AML-193 (cell line): ENCODE results near the gene OR2AP1.
"Not testable (repeated sequence)": the region's sequence is repeated elsewhere in the genome, so short reads cannot be mapped to it uniquely, and the experiment has no call there.

Source experiments
- DNase-seq, 2 experiments: peaks; one replicate each; lab custom pipeline; 2025; lab: John Stamatoyannopoulos, UW

Gene OR2AP1

GRCh38 chr12:55572168-55572567 lies at the start of gene OR2AP1:
TSS of gene OR2AP1 (plus strand) at chr12:55572468. CDS start at chr12:55574415, 1,947 bp downstream.
- DNase-seq, result no peak

GRCh38 chr12:55548235-55548634 lies 24.0 kb upstream of the OR2AP1 start:
- not testable (repeated sequence) for DNase-seq

GRCh38 chr12:55548756-55549155 lies 23.5 kb upstream of the OR2AP1 start:
- DNase-seq, result peak in 1 of 2 experiments; percentile 12

DNA sequence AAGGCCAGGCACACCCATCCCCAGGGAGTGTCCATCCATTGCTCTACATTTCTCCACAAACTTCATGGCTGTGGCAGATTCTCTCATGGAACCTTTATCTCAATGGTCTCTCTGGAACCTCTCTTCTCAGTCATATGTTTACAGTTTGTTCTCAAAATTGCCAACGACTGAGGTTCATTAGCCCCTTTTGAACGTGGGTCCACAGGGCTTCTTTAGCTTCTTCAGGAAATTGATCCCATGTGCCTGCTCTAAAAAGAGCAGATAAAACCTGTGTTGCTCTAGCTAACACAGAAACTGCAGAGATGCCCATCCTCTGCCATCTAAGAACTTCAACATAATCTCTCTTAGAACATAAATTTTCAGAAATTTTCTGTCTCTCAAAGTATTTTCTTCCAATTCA lies 23.0 kb upstream of the OR2AP1 start, which contains the start of gene OR6C4:
Gene OR6C4 (plus strand): TSS at position 301 of the 400 bp plus-strand sequence. CDS start 1,625 bp downstream, outside the sequence.
- no peak for DNase-seq

DNA sequence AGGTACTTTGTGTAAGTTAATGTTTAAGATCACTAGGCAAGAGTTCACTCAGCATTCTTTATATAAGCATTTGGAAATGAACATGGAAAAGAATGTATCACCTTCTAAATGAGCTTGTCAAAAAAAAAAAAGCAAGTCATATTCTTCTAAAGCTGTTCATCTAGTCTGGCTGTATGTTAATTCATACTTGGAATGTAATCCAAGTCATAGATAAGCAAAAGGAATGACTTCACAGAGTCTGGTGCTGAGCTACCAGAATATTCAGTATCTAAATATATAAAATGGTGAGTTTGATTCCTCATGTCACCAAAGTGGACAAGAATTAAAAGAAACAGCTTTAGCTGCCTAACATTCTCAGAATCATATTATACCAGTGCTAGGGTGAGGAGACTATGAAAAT lies 18.0 kb upstream of the OR2AP1 start:
- no peak for DNase-seq

- DNase-seq, result not testable (repeated sequence)
These were observed 2.2 kb upstream of the OR2AP1 start for GRCh38 chr12:55570060-55570459.

GRCh38 chr12:55570689-55571088 lies 1.6 kb upstream of the OR2AP1 start:
- DNase-seq, result not testable (repeated sequence)

GRCh38 chr12:55582066-55582465 lies 9.8 kb downstream of the OR2AP1 start:
- no peak for DNase-seq

DNA sequence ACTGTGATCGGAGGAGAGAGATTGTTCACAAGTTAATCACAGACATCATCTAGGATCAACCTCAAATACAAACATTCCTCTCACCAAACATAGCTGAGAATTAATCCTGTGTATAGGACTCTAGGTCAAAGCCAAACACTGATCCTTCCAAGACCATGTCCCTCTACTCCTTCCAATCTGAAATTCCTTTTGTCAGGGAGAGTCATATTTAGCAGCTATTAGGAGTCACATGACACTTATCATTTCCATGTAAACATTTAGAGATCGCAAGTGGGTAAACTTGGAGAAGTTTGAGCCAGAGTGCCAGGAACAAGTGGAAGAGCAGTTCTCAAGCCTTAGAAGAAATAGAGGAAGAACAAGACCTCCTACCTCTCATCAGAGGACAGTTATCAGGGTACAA lies 13.5 kb downstream of the OR2AP1 start:
- DNase-seq, result no peak

DNA sequence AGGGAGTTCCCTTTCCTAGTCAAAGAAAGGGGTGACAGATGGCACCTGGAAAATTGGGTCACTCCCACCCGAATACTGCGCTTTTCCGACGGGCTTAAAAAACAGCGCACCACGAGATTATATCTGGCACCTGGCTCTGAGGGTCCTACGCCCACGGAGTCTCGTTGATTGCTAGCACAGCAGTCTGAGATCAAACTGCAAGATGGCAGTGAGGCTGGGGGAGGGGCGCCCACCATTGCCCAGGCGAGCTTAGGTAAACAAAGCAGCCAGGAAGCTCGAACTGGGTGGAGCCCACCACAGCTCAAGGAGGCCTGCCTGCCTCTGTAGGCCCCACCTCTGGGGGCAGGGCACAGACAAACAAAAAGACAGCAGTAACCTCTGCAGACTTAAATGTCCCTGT lies 17.9 kb downstream of the OR2AP1 start:
- not testable (repeated sequence) for DNase-seq

GRCh38 chr12:55607821-55608594 lies 35.7 kb downstream of the OR2AP1 start:
- no peak for DNase-seq

GRCh38 chr12:55610598-55610997 lies 38.3 kb downstream of the OR2AP1 start:
- no peak for DNase-seq

DNA sequence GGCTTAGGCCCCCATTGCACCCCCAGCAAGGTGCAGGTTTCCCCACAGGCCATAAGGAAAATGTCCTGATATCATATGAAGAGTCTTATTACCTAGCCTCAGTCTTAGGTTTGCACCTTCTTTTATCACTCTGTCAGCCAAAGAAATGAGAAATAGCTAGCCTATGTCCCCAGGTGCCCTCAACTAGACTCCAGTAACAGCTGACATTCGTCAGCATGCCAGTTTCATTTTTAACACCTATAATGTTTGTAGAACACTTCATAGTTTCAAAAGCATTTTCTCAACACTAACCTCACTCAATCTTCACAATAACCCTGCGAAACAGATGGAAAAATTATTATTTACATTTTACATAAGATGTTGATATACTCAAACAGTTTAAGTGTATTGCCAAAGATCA lies 40.4 kb downstream of the OR2AP1 start:
- DNase-seq, result no peak

- no peak for DNase-seq
These were observed 42.5 kb downstream of the OR2AP1 start for GRCh38 chr12:55614764-55615163.

- peak; percentile 85 to 92 for DNase-seq
These were observed 47.3 kb downstream of the OR2AP1 start for GRCh38 chr12:55619354-55620138.

GRCh38 chr12:55624056-55624455 lies 51.8 kb downstream of the OR2AP1 start:
- DNase-seq, result no peak
